WERI-Rb-1 (cell line): Measurements from ENCODE around the gene ATP1B3.
"Not testable (repeated sequence)": the region's sequence is repeated elsewhere in the genome, so short reads cannot be mapped to it uniquely, and the experiment has no call there.

Experiments
- DNase-seq: peaks from one replicate; pipeline ENCODE4 v3.0.0-alpha.2; 2020
- H3K27ac ChIP-seq: fragments of 250-450 bp; sonication (Bioruptor Pico); 2 replicates; pipeline ENCODE4 v1.5.1; 2020; ENCODE audit warnings: mild to moderate bottlenecking, moderate library complexity
- H3K27me3 ChIP-seq: fragments of 250-450 bp; sonication (Bioruptor Pico); 2 replicates; pipeline ENCODE4 v1.5.1; 2021; ENCODE audit warnings: mild to moderate bottlenecking, low read depth, moderate library complexity; ENCODE audit not compliant: insufficient read depth, severe bottlenecking
- H3K36me3 ChIP-seq: fragments of 250-450 bp; sonication (Bioruptor Pico); 2 replicates; pipeline ENCODE4 v1.5.1; 2020; ENCODE audit warnings: mild to moderate bottlenecking, moderate library complexity
- H3K4me3 ChIP-seq: 2 replicates; pipeline ENCODE4 v1.5.1; 2011; ENCODE audit warnings: low read depth, mild to moderate bottlenecking, control low read depth, low read length
- H3K9me3 ChIP-seq: fragments of 250-450 bp; sonication (Bioruptor Pico); 2 replicates; pipeline ENCODE4 v1.5.1; 2021; ENCODE audit warnings: mild to moderate bottlenecking, moderate library complexity; ENCODE audit not compliant: severe bottlenecking
- TF ChIP-seq, protein P1 (sequence below): IDR thresholded peaks from 2 replicates; pipeline ENCODE4 v1.5.1; 2011; ENCODE audit warnings: low read depth, mild to moderate bottlenecking, control low read depth, inconsistent platforms, low read length

ATP1B3 gene

DNA sequence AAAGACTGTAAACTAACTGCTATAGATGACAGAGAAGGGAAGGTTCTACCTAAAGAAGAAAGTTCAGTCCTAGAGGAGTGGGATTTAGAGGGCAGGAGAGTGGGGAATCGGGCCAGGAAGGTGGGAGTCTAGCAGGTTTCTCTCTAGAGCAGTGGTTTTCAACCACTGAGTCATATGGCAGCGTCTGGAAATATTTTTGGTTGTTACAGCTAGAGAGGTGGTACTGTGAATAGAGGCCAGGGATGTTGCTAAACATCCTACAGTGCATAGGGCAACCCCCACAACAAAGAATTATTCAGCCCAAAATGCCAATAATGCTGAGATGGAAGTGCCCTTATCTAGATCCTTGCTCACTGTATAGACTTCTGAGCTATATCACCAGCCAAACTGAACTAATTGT lies 28.7 kb downstream of the ATP1B3 start:
- peaks cover 29% of the 10 kb centered on the region for H3K36me3 ChIP-seq
- no peaks in the 10 kb centered on the region for H3K9me3 ChIP-seq
- H3K4me3 ChIP-seq = no peak overlapping the region
- no peaks in the 10 kb centered on the region for H3K27me3 ChIP-seq
- TF ChIP-seq, protein P1, sequence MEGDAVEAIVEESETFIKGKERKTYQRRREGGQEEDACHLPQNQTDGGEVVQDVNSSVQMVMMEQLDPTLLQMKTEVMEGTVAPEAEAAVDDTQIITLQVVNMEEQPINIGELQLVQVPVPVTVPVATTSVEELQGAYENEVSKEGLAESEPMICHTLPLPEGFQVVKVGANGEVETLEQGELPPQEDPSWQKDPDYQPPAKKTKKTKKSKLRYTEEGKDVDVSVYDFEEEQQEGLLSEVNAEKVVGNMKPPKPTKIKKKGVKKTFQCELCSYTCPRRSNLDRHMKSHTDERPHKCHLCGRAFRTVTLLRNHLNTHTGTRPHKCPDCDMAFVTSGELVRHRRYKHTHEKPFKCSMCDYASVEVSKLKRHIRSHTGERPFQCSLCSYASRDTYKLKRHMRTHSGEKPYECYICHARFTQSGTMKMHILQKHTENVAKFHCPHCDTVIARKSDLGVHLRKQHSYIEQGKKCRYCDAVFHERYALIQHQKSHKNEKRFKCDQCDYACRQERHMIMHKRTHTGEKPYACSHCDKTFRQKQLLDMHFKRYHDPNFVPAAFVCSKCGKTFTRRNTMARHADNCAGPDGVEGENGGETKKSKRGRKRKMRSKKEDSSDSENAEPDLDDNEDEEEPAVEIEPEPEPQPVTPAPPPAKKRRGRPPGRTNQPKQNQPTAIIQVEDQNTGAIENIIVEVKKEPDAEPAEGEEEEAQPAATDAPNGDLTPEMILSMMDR = no peak
- no peak for DNase-seq
- no peak overlapping the region for H3K27ac ChIP-seq

DNA sequence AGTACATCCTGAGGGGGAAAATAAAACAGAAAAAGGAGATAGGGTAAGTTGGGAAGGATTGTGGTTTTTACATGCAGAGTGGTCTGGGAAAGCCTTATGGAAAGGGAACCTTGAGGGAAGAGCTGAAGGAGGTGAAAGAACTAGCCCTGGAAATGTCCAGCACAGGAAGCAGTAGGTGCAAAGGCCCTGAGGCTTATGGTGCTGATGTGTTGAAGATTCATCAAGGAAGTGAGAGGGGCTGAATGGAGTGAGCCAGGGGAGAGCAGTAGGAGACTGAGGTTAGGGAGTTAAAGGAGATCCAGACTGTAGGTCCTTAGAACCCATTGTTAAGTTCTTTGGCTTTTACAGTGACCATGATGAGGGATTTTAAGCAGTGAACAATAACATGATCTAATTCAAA lies 33.0 kb downstream of the ATP1B3 start:
- Histone ChIP-seq H3K27me3 (no peaks in the 10 kb centered on the region), H3K27ac (no peak overlapping the region), H3K9me3 (no peaks in the 10 kb centered on the region), H3K36me3 (peaks cover 55% of the 10 kb centered on the region), H3K4me3 (no peak overlapping the region)
- TF ChIP-seq, protein P1 = no peak
- no peak for DNase-seq

DNA sequence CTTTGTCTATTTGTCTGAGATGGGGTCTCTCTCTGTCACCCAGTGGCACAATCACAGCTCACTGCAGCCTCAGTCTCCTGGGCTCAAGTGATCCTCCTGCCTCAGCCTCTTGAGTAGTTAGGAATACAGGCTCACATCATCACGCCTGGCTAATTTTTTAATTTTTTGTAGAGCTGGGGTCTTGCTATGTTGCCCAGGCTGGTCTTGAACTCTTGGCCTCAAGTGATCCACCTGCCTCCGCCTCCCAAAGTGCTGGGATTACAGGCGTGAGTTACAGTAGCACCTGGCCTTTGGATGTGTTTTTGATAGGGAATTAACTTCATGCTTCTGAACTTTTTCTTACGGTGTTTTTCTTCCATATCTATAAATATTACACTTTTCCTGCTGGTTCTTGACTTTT lies 33.5 kb downstream of the ATP1B3 start:
- H3K4me3 ChIP-seq, H3K27ac ChIP-seq, H3K27me3 ChIP-seq, DNase-seq, H3K9me3 ChIP-seq: not testable (repeated sequence)
- peaks cover 52% of the 10 kb centered on the region for H3K36me3 ChIP-seq

DNA sequence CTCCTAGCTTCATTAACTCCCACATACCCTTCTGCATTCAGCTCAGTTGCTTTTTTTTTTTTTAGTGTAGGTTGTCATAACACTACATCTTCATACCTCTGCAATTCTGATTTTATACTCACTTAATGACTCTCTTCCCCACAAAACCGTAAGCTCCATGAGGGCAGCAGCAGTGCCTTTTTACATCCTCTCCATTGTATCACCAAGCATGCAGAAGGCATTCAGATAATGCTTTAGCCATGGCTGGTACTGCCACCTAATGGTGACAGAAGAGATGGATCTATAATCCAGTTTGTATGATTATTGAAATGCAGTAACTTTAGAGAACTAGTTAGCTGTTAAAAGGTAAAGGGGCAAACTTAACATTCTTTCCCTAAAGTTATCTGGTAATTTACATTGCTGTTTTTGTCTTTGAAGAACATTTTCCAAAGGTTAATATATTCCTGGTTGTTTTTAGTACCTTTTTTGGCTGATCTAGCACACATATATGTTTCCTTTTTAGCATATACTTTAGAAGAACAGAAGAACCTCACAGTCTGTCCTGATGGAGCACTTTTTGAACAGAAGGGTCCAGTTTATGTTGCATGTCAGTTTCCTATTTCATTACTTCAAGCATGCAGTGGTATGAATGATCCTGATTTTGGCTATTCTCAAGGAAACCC lies 36.8 kb downstream of the ATP1B3 start:
- peaks cover 45% of the 10 kb centered on the region for H3K36me3 ChIP-seq
- DNase-seq = peak; percentile 32
- H3K27me3 ChIP-seq = no peaks in the 10 kb centered on the region
- no peak overlapping the region for H3K4me3 ChIP-seq
- no peak overlapping the region for H3K27ac ChIP-seq
- TF ChIP-seq, protein P1 = peak; percentile 57
- H3K9me3 ChIP-seq = no peaks in the 10 kb centered on the region

DNA sequence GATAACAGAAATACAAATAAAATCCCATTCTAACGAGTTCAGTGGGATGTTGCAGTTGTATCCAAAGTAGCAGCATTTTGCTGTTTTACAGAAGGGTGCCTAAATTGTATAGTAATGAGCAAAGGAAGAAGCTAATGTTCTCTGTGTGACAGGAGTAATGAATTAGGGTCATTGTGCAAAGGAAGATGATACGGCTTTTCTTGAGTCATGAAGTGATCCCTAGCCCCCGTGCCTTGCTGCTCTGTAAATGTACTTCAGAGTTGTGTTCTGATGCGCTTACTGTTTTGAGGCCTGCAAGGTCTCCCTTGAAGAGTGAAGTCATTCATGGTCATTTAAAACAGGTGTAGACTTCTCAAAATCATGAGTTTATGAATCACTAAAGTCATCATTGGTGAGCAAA lies 37.9 kb downstream of the ATP1B3 start:
- Histone ChIP-seq H3K36me3 (peaks cover 40% of the 10 kb centered on the region), H3K4me3 (no peak overlapping the region), H3K27ac (no peak overlapping the region), H3K27me3 (no peaks in the 10 kb centered on the region), H3K9me3 (no peaks in the 10 kb centered on the region)
- DNase-seq = no peak
- TF ChIP-seq, protein P1 = no peak

DNA sequence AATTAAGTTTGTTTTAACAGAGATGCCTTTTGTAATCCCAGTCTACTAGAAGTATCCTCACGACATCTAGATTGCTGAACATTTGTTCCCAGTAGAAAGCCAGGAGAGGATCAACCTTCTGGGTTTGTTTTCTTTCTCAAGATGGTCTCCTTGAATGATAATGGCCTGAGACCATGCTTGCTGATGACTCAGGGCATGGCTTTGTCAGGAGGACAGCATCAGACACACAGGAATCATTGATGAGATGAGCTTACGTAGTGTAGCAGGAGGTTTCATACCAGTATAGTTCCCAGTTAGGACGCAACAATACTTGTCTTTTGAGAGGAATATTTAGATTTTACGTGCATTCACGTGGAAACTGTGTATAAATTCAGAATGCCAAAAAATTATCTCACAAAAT lies 38.6 kb downstream of the ATP1B3 start:
- Histone ChIP-seq H3K9me3 (no peaks in the 10 kb centered on the region), H3K4me3 (no peak overlapping the region), H3K27me3 (no peaks in the 10 kb centered on the region), H3K36me3 (peaks cover 40% of the 10 kb centered on the region), H3K27ac (no peak overlapping the region)
- no peak for DNase-seq
- TF ChIP-seq, protein P1 = no peak
